Caki2 (cell line): ENCODE results near the gene PKN2. TPM values are rescaled to one million over a fixed set of nuclear protein-coding genes. Genes with fewer than 3 reads are reported as not detected.
A peak's percentile ranks its signal among the peaks of the same experiment; 100 is the strongest.

Source experiments
- DNase-seq: peaks from one replicate; pipeline ENCODE4 v3.0.0-alpha.2; 2015; ENCODE audit warnings: low read depth
- in situ Hi-C: cut with HindIII; loops from 2 replicates; pipeline ENCODE4 v1.10.0; 2016; ENCODE audit warnings: low sequenced_read_pairs, low pct_unique_long_range_greater_than_20kb, mixed read lengths
- total RNA-seq: library from RNA; depleted of rRNA; stranded (reverse); fragments of >200 nt; shearing (Covaris generic); gene quantifications from 2 replicates; pipeline ENCODE4 v1.2.3, GENCODE V29; 2014; ENCODE audit warnings: low replicate concordance

PKN2 gene
- total RNA-seq, 1 experiment from 2014 or later, result 25.9 TPM

DNA sequence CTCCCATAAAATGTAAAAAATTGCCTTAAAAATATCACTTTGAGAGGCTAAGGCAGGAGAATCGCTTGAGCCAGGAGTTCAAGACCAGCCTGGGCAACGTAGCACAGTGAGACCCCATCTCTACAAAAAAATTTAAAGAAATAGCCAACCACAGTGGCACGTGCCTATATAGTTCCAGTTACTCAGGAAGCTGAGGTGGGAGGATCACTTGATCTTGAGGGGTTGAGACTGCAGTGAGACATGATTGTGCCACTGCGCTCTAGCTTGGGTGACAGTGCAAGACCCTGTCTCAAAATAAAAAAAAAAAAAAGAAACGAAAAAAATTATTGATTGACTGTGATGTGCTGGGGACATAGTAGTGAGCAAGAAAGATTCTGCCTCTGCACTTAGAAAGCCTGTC is 38.4 kb downstream of the PKN2 start:
- DNase-seq, result no peak
- in situ Hi-C loops, result no loop called here

DNA sequence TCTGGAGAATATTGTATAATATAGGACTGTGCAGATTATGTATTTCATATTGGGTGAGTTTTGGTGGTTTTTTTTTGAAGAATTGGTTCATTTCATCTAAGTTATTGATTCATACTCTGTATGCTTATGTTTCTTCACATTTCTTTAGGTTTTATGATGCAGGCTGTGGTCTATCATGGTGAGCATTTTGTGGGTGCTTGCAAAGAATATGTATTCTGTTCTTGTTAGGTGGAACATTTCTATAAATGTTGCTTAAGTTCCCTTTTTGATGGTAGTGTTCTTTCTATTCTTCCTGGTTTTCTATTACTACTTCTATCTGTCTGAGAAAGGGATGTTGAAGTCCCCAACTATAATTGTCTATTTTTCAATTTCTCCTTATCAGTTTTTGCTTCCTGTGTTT is 42.6 kb downstream of the PKN2 start:
- DNase-seq, result no peak
- in situ Hi-C loops, result no loop called here

DNA sequence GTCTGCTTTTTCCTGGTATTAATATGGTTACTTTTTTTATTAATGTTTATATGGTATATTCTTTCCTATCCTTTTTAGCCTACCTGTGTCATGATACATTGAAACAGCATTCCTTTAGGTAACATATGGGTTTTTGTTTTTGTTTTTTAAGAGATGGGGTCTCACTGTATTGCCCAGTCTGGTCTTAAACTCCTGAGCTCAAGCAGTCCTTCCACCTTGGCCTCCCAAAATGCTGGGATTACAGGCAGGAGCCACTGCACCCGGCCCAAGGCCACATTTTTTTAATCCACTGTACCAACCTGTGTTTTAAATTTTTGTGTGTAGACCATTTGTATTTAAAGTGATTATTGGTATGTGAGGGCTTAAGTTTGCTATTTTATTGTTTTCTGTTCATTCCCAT is 43.1 kb downstream of the PKN2 start:
- in situ Hi-C loops, result no loop called here
- no peak for DNase-seq

DNA sequence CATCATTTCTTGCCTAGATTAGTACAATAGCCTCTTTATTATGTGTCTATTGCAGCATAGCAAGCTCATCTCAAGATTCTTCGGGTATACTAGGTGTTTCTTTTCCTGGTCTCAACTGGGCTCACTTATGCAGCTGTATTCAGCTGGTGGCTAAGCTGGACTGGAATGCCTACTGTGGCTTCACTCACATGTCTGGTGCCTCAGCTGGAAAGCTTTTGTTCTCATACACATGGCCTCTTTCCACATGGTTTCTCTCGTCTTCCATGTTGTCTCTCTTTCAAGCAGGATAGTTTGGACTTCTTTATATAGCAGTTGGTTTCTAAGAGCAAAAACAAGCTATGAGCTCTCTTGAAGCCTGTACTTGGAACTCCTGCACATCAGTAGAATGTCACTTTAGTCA is 45.2 kb downstream of the PKN2 start:
- no peak for DNase-seq
- in situ Hi-C loops, result no loop called here

DNA sequence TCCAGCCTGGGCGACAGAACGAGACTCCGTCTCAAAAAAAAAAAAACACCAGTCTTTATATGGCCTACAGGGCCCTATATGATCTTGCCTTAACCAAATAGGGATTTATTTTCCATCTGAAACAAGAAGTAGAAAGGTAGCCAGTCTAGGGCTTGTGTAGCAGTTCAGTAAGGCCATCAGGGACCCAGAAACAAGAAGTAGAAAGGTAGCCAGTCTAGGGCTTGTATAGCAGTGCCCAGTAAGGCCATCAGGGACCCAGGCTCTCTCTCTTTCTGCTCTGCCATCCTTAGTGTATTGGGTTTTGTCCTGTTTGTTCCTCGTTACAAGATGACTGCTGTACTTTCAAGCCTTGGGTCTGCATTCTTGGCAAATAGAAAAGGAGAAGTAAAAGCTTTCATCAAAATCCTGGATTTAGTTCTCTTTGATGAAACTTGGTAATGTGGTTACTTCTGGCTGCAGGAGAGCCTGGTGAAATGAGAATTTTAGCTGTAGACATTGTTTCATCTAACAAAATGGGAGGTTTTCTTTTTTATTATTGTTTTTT is 46.1 kb downstream of the PKN2 start:
- DNase-seq, result no peak
- in situ Hi-C loops, result no loop called here

DNA sequence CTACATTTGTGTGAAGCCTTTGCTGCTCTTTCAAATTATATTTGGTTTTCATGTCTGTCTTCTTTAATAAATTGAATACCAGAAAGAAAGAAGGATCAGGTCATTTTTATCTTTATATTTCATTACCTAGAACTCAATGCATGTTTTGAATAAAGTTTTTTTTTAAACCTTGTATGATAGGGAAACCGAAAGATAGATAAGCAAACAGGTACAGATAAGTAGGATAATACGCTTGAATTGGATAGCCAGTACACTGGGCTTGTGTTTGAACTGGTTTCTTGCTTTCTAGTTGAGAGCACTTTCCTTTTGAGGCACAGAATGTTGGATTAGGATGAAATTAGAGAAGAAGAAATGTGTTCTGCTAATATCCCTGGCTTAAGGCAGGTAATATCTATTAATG is 46.9 kb downstream of the PKN2 start:
- in situ Hi-C loops, result no loop called here
- DNase-seq, result no peak

DNA sequence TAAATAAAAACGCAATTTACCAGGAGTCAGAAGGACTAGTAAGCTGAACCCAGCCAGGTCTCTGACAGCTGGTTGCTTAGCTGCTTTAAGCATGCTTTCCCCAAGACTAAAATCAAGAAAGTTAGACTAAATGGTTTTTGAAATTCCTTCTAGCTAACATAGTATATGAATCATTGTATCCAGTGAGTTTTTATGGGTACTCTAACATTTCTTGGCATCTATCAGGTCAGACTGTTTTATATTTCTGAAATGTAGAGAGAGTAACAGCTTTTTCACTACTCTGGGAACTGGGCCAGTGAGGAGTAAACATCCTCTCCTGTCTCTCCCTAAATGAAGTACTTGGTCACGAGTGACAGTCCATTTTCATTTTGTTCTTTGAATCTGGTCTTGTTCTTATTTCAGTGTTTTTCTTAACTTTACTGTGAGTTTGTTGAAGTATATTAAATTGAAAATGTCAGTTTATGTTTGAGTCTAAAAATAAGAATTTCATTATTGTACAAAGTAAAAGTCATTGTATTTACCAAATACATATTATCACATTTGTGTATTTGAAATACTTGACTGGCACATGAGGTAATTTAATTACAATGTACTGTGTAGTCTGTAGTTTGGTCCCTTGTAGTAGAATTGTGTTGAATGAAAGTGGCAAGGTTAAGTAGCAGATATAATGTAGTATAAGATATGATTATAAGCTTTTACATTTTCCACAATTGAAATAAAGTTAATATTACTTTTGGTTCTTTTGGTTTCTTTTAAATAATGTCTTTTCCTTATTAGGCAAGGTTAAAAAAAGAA is 47.6 kb downstream of the PKN2 start:
- DNase-seq, result peak; percentile 2
- in situ Hi-C loops, result no loop called here

DNA sequence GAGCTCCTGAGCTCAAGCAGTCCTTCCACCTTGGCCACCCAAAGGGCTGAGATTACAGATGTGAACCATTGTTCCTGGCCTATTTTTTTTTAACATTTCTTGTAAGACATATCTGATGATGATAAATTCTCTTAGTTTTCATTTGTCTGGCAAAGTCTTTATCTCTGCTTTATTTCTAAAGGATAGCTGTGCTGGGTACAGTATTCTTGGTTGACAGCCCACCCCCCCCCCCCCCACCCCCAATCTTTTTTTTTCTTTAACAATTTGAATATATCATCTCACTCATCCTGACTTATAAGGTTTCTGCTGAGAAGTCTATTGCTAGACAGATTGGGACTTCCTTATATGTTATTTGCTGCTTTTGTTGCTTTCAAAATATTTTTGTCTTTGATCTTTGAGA is 51.3 kb downstream of the PKN2 start:
- no peak for DNase-seq
- in situ Hi-C loops, result no loop called here

DNA sequence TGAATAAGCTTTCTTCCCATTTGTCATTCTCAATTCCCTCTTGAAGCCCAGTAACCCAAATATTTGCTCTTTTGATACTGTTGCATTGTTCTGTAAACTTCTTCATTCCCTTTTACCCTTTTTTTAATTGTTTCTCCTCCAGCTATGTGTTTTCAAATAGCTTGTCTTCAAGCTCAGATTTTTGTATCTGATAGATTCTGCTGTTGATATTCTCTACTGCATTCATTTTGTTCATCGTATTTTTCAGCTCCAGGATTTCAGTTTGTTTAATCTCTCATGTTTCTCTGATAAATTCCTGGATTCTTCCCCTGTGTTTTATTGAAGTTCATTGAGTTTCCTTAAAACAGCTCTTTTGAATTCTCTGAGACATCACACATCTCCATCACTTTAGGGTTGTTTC is 51.8 kb downstream of the PKN2 start:
- no peak for DNase-seq
- in situ Hi-C loops, result no loop called here

DNA sequence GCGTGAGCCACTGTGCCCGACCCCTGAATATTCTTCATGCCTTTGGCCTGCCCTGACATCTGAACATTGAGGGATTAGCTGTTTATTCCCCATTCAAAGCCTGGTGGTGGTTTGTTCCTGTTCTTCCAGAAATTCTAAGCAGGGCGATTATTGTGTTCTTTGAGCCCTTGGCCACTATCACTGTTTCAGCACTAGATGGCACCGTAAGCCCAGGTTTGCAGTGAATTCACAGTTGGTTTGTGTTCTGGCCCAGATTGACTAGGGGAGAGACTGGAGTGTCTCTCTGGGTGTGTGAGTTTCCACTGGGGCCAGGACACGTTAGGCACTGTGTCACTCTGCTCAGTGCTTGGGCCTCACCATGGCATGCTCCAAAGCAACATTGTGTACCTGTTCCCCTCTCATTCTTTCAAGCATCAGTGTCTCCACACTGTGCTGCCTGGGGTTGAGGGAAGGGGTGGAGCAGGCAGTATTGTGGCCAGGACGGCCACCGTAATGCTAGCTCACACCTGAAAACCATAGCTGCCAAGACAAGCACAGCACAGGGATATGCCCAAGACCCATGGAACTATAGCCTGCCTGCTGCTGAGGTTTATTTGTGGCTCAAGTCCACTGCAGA is 52.7 kb downstream of the PKN2 start:
- no peak for DNase-seq
- in situ Hi-C loops, result no loop called here

DNA sequence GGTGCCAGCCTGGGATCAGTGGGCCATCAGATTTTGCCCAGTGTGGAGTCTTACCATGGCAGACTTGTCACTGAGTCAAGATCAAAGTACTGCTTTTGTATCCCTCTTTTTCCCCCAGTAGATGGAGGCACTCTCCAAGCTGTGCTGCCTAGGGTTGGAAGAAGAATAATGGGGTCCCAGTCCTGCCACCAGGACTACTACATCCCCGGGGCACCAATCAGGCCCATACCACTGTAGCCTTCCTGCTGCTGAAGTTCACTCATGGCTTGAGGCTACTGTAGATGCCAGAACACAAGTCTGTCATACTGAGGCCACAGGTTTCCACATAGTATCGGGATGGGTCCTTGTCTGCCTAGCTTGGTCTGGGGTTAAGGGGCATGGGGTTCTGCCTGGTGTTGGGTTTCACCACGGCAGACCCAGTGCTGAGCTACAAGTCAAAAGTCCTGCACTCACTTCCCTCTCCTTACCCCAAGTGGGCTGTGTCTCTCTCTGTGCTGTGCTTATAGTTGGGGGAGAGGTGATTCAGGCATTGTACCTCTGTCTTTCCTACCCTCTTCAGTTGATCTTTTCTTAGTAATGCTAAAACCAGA is 53.4 kb downstream of the PKN2 start:
- DNase-seq, result no peak
- in situ Hi-C loops, result no loop called here

DNA sequence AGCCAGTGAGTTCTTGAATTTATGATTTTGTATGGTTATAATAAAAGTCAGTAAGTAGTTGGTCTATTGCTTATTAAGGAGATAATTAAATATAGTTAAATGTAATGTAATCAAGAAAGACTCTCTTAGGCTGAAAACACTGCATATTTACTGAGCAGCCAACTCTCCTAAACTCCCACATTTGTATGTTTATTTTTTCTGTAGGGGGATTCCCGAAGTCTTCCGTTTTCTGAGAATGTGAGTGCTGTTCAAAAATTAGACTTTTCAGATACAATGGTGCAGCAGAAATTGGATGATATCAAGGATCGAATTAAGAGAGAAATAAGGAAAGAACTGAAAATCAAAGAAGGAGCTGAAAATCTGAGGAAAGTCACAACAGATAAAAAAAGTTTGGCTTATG is 56.7 kb downstream of the PKN2 start:
- DNase-seq, result no peak
- in situ Hi-C loops, result no loop called here

DNA sequence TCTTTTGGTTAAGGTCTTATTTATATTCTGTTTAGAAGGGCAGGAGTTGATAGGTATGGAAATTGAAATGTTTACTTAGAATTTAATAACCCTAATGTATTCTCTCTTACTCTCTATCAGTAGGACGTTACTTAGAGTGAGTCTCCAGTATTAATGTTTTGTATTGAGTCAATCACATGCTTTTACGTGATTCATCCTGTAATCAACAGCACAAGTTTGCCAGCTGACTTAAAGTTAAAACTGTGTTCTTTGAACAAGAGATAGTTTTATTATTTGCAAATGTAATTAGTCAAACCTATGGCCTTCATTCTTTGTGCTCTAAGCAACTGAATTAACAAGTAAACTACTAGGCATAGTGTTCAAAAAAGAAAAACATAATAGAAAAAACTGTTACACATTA is 57.3 kb downstream of the PKN2 start:
- in situ Hi-C loops, result no loop called here
- DNase-seq, result no peak

DNA sequence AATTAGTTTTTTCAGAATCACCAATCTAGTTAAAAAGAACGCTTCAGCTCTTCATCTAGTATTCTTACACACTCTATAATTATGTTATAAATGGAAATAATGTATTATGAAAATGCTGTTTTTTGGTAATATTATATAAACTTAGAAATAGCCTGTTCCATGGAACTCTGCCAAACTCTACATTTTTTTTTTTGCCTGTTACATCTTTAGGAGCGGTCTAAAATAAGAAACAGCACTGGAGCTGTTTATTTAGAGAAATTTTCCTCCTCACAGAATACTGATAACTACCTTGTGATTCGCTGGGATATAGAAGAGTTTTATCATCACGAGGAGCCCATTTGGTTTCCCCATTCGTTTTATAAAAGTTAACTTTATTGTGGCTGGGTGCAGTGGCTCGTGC is 58.5 kb downstream of the PKN2 start:
- in situ Hi-C loops, result no loop called here
- DNase-seq, result no peak

DNA sequence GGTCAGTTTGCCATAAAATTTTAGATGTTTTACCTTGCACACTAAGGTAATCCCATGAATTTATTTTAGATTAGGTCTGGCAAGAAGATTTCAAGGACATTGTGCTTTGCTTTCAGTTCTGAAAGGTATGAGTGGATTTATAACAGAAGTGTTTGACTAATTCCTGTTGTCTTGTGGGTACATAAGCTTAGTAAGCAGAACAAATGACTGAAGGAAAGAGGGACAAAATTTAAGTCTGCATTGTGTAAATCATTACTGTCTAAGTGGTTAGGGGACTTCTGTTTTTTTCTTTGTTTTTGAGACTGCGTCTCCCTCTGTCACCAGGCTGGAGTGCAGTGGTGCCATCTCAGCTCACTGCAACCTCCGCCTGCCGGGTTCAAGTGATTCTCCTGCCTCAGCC is 60.1 kb downstream of the PKN2 start:
- no peak for DNase-seq
- in situ Hi-C loops, result no loop called here

DNA sequence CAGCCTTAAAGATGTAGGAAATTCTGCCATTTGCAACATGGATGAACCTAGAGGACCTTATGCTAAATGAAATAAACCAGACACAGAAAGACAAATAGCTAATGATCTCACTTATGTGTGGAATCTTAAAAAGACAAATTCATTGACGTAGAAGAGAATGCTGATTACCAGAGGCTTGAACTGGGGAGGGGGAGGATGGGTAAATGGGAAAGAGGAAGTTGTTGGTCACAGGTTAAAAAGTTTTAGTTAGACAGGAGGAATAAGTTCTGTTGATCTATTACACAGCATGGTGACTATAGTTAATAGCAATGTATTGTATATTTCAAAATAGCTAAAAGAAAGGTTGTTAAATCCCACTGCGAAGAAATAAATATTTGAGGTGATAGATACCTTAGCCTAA is 62.8 kb downstream of the PKN2 start:
- DNase-seq, result no peak
- in situ Hi-C loops, result no loop called here

DNA sequence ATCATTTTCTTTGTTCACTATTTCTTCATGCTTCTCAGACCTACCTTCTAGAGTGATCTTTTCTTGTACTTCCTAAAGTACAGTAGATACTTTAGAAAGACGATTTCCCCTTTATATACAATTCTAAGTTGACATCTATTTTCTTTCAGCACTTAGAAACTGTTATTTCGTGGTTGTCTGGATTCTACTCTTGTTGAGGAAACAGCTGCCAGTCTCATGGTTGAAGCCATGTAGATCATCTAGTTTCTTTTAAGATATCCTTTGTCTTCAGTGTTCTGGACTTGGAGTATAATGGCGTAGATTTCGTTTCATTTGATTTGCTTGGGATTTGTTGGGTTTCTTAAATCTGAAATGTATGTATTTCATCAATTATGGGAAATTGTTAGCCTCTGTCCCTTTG is 67.6 kb downstream of the PKN2 start:
- no peak for DNase-seq
- in situ Hi-C loops, result no loop called here

DNA sequence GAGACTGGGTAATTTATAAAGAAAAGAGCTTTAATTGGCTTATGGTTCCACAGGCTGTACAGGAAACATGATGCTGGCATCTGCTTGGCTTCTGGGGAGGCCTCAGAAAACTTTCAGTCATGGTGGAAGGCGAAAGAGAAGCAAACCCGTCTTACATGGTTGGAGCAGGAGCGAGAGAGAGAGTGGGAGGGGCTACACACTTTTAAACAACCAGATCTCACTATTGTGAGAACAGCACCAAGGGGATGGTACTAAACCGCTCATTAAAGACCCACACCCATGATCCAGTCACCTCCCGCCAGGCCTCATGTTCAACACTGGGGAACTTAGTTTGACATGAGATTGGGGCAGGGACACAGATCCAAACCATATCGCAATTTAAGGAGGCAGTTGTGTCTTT is 69.4 kb downstream of the PKN2 start:
- DNase-seq, result no peak
- in situ Hi-C loops, result no loop called here

DNA sequence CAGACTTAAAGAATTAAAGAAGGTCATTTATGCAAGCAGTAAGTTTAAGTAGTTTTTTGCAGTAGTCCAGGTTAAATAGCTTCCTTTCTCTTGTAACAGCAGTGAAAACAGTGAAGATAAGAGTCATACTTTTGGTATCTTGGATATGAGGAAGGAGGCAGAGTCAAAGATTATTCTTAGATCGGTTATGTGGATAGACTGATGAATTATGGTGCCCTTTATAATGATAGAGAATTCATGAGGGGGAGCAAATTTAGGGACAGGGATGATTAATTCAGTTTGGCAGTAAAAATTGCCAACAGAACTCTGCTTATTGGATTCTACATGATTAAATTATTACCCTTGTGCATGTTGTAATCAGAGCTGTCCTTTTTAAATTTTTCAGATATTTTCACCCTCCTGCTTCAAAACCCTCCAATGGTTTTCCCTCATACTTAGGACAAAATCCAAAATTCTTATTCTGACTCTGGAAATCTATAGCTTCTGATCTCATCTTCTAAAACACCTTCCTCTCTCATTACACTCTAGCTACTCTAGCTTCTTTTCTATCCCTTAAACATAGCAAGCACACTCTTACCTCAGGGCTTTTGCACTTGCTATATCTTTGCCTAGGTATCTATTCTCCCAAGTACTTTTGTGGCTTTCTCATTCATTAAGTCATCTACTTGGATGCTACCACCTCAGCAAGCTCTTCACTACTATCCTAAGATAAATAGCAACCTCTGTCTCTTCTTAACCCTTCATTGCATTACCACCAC is 79.8 kb downstream of the PKN2 start:
- in situ Hi-C loops, result no loop called here
- peak; percentile 30 for DNase-seq
